HG03039 (cell line): ENCODE data around the gene HRNR.

ENCODE experiments used
- ATAC-seq: cut with Tn5 transposase; IDR thresholded peaks from one replicate; pipeline ENCODE4 v1.9.1; 2021; ENCODE audit warnings: mild to moderate bottlenecking, moderate library complexity; ENCODE audit not compliant: unreplicated experiment

HRNR gene

DNA sequence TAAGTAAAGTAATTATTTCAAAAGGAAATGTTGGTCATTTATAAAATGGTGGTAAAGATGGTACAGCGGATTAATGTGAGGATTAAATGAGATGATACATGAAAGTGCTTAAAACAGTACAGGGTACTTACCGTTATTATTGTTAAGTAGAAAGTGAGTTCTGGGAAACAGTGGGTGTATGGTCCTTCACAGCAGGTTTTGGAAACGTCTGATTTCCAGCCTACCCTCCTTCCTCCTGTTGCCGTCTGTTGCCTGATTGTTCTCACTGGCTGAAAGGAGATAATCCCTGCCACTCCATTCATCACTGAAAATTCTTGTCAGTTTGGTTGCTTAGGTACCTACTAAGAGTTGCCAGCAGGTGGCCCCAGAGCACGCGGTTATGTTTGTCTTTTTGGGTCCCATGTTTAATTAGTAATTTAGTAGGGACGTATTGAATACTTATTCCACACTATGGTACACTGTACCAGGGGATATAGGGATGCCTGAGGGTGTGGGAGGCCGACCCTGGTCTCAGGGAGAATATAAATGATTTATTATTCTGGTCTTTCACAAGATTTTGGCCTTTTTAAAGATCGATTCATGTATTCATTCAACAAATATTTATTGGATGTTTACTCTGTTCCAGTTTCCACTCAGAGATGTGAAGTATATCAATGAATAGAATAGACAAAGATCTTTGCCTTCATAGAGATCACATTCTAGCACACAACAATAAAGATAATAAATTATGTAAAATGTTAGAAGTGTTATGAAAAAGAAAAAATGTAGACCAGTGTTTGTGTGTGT lies 34.1 kb downstream of the HRNR start:
- ATAC-seq = no peak

DNA sequence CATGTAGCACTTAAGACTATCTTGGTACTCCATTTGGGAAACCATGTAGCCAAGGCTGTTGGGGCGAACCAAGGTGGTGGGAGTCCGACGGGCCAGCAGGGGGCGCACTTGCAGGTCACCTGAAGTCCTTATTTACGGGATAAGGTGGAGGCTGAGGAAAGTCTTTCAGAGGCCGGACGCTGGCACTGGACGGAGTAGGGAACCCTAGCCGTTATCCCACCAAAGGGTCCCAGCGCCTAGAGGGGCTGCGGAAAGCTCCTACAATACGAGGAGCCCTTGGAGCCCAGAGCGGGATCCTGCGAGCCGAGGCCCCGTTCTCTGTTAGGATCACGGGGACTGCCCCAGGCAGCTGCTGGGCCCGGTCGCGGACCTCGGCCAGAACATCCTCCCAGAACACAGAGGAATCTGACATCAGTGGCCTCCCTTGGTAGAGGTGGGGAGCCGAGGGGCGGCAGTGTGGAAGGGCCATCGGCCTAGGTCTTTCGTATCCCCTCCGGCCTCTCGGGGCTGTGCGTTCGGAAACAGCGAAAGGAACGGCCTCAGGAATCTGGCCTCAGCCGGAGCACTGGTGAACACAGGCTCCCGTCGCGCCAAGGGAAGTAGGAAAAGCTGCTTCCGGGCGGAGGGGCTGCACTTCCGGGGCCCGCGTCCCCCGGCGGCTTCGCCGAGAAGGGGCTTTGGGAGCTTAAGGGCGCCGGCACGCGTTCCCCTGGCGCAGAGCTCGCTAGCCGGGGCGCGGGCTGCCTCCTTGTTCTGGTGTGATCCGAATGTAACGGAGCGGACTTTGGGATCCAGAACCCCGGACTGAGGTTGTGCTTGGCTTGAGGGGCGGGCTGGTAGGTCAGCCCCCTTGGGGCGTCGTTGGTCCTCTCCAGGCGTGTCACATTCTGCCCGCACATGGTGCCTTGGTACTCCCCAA lies 35.1 kb downstream of the HRNR start:
- no peak for ATAC-seq

DNA sequence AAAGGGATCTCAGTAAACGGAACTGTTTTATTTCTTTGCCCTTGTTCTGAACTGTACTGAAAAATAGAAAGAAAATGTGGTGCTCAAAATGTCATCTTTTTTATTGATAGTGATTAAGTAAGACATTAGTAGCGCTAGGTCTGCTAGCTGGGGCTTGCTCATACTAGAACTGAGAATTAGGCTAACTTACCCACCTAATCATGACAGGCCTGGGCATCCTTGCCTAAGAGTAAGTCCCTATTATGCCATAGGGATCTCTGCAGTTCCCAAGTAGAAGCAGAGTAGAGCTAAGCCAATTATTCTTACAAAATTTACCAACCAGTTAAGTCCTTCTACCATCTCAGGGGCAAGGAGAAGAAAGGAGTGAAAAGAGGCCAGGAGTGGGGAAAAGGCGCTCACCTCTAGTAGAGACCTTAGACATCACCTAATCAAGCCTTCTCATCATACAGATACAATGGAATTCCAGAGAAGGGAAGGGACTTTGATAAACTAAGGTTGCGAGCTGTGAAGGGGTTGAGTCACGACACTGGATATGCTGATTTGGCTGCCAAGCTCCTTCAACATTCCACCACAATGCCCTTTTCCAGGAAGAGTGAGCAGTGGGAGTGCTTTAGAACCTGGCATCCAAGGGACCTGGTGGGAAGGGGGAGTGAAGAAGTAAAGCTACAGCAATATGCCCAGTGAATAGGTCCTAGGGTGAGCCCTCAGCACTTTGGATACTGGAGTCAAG lies 37.3 kb downstream of the HRNR start:
- no peak for ATAC-seq

DNA sequence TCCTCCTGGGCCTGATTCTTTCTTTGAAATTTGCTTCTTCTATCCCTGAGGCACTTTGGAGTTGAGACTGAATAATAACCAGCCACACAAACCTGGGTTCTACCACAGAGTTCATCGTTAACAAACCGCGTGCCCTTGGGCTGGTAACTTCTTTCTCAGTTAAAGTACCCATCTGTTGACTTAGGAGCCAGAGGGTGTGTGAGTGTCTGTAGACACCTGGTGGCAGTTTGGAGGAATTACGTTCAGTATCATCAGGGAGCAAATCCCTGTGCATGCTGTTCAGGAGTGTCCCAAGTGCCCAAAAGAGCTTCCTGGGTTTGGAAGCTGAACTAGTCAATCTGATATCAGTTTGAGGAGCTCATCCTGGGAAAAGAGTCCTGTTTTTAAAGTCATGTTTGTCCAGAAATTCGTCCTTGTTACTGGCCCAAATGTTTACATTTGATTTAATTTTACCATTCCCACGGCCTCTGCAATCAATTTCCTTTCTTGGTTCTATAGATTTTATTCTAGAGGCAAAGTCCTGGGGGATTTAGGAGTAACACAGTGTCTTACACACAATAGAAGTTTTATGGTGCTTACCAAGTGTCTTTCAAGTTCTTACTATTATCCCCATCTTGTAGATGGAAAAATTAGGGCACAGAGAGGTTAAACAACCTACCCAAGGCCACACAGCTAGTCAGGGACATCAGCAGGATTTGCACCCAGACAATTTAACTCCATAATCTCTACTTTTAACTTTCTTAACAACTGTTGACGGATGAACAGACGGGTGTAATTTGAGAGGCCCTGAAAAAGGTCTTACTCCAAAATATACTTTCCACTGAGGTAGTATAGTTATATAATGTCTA lies 38.2 kb downstream of the HRNR start:
- no peak for ATAC-seq

DNA sequence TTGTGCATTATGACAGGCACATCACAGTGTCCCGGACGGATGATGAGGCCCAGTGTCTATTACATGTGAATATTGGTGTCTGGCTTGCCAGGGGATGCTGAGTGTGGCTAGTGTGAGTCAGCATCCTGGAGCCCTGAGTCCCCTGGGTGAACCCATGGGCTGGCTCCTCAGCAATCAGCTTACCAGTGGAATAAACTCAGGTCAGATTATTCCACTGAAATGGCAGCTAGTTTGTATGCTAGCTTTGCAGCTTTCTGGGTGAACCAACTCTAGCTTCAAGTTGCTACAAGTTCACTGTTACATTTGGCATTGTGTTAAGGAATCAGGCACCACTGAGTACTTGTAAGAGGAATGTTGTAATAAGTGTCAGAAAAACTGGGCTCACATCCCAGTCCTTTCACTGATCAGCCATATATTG lies 41.0 kb downstream of the HRNR start:
- ATAC-seq = no peak

DNA sequence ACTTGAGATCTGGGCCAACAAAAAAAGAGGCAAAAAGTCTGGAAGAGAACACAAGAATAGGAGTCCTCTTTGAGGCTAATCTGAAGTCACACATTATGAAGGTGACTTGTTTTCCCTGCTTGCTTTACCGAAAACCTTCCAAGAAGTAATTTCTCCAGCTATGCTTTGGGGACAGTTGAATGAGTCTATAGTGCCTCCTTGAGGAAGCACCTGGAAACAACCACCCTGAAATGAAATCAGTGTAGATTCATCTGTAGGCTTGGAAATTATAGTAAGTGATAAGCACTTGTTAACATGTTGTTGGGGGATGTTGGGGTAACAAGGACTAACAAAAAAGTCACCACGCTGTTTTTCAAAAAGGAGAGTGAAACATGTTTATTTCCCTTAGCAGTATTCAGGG lies 41.6 kb downstream of the HRNR start:
- ATAC-seq = no peak

DNA sequence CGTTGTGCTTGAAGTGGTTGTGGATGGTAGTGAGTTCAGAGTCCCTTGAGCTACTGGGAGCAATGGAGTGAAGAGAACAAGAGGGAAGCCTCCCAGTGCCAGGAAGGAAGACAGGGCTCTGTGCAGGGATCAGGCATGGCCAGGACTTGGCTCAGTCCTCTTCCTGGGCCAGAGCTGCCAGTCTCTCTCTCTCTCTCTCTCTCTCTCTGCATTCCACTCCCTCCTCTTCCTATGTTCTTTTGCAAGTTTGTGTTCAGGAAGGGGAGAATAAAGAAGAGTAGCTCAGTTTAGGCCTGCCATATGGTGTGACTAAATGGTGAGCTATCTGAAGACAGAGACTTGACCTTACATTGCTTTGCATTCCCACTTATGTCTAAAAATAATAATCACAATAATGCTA lies 44.4 kb downstream of the HRNR start:
- ATAC-seq = no peak

DNA sequence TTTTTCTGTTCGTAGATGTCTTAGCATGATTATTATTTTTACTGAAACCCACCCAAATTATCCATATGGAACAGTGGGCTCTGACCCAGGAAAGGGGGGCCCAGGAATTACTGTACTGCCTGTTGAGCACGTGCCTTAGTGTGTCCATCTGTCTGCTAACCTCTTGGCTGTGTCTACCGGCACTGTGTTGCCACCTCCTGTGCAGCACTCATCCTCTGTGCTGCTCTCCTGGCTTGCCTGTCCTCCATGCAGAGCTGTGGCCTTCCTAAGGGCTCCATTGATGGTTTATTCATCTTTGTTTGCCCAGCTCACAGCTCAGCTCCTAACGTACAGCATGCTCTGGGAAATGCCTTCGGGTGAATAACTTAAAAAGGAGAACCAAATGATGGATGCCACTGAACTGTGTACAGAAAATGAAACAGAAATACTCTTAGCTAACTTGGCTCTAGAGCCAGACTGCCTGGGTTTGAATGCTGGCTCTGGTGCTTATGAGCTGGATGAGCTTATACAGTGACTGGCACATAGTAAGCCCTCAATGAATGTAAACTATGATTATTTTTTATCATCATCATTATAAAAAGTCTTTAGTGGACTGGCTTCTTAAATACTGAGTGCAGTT lies 53.6 kb downstream of the HRNR start:
- no peak for ATAC-seq

DNA sequence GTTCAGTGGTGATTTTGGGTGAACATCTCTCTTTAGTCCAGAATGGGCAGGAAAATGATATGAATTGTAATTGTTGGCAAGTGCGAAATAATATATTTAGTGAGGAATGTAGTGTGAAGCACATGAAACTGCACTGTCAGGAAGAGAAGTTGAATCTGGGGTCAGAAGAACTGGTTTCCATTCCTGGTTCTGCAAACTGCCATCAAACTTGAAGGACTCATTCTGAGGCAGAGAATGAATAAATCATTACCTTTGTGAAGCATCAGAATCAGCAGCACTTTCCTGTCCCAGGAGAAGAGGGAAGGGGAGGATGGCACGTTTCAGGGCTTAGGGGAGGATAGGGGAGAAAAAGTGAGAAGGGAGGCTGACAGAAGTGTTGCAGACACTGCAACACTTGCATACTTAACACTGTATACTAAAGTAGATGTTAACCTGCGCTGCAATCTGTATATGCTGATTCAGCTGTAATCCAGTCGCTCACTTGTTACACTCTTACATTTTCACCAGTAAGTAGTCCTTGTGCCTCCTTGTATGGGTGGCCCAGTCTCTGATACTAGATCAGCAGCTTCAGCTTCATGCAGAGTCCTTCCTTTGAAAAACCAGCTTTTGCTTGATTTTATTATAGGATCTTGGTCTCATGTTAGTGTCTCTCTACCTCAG lies 54.5 kb downstream of the HRNR start:
- ATAC-seq = no peak

DNA sequence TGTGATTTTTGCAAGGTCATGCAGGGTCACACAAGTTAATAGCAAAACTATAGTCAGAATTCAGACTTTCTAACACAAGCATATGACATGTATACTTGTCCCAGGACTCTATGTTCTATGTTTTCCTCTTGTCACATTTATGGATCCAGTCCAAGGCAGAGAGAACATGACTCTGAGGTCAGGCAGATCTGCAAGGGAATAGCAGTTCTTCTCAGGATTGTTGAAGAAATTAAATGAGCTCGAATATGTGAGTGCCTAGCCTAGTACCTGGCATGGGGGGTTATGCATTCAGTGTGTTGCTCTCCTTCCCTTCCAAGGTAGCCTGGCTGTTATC lies 55.5 kb downstream of the HRNR start:
- no peak for ATAC-seq

DNA sequence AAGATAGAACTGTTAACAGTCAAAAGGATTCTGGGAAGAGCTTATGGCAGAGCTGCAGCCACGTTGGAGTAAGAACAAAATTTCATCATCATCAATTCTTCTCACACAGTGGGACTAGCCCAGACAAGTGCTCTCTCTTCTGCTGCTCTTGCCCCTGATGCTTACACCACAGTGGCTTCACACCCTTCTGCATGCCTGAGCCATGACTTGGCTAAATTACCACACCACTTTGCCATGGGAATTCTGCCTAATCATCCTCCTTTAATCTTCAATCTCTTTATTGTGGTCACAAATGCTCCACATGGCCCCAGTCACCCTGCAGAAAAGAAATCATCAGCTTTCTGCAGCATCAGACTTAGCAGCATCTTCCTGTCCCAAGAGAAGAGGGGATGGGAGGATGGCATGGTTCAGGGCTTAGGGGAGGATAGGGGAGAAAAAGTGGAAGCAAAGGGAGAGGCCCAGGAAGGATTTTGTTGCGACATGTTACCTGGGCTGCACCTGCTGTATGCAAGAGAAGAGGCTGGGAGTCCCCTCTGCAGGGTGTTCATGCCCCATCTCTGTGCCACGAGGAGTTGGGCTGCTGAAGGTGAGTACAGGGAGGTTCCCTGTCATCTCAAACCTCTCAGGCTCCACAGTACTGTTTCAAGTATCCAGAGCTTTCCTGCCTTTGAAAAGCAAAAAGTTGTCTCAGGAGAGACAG lies 56.0 kb downstream of the HRNR start:
- no peak for ATAC-seq

DNA sequence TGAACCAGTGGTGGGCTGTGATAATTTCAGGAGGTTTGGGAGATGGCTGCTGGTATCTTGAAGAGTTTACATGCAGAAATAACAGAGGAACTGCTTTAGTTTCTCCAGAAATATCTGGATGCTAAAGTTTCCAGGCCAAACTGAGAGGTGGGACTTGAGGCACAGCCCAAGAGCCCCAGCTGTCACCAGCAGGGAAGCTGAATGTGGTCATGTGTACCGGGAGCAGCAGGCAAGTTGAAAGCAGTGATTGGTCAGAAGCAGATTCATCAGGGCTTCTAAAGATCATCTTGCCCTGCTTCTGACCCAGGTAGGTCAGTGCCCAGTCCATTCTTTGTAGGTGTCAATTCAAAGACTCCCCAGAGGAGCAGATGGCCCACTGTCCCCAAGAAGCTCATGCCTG lies 57.0 kb downstream of the HRNR start:
- no peak for ATAC-seq

DNA sequence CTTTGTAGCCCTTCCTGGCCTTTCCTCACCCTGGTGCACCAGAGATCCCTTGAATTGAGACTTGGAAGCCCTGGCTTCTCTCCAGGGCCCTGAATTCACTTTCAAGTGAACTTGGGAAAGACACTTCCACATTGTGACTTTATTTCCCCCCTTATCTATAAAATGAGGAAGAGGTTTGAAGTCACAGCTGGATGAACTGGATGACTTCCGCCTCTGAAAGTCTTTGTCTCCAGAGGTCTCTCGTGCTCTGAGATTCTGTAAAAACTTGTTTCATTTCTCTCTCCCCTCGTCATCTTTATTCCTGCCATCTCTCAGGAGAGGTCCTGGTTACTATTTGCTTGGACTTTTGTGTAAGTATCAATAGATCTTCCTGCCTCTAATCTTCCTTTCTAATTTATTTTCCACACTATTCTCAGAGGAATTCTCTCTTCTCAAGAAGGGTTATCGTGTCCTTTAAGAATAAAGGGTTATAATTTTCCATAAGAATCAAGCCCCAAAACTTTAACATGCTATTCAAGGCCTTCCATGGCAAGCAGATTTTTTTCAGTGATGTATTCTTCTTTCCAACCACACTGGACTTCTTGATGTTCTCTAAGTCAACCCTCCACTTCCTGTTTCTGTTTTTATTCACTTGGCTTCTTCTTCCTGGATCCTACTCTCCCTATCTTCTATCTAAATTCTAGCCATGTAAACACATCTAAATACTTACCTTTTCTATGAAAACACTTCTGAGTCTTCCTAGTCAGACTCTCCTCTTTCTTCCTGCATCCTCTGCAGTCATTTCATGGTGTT lies 58.5 kb downstream of the HRNR start:
- no peak for ATAC-seq

DNA sequence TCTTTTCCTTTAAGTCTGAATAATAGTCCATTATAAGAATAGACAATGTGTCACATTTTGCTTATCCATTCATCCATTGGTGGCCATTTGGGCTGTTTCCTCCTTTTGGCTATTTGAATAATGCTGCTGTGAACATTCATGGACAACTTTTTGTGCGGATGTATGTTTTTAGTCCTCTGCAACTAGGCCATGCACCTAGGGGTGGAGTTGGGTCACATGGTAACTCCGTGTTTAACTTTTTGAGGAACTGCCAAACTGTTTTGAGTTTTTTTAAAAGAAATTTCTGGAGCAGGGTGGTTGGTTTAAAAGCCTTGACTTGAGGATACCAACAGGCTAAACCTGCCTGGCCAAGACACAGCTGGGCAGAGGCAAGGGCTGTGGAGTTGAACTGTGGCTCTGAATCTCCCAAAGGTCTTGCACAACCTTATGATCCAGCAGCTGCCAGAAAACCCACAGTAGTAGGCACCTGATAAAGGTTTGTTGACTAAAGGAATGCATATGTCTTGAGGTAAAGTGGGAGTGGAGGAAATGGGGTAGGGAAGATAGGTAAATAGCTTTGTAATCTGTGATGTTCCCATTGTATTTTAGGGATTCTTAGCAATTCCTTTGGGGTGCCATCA lies 59.4 kb downstream of the HRNR start:
- ATAC-seq = no peak

DNA sequence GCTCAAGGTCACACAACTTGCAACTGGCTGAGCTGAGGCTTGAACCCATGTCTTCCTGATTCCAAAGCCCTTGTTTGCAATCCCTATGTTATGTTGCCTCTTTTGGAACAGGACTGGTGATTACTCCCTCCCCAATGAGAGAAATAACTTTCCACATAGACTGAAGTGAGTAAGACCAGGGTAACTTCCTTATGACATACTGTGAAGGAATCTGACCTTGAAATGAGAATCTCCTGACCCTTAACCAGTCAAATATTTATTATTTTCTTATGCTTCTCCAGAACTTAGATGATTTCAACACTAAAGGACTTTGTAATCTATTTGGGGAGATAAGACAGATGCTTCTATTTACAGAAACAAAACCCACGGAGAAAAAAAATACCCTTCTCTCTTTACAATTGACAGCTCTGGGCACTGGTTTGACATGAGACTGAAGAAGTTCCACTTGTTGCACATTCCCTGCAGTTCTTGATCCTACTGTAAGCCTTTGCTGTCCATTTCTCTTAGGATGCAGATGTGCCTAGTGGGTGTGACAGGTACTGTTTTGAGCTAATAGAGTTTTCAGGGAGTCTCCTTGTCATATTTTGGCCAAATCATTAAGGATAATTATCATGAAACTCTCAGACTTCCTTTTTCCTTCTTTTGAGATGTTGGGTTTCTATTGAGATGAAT lies 61.1 kb downstream of the HRNR start:
- no peak for ATAC-seq
